Transverse colon (tissue), 4 donors: ENCODE data around the gene IFRD2. TPM values are rescaled to one million over a fixed set of nuclear protein-coding genes. Genes with fewer than 3 reads are reported as not detected.
A peak's percentile ranks its signal among the peaks of the same experiment; 100 is the strongest.

Source experiments
- DNase-seq: peaks from one replicate; pipeline ENCODE4 v3.0.0-alpha.2; 2019
- H3K27ac ChIP-seq, 4 donors: fragments of 200-600 bp; sonication (generic); 2 replicates each; pipeline ENCODE4 v1.5.1; 2016 to 2018; ENCODE audit warnings: inconsistent platforms in 4 of 4
- H3K27me3 ChIP-seq: fragments of 200-600 bp; sonication (generic); 2 replicates; pipeline ENCODE4 v1.5.1; 2017; ENCODE audit warnings: inconsistent platforms
- H3K36me3 ChIP-seq, 4 donors: fragments of 200-600 bp; sonication (generic); 2 replicates each; pipeline ENCODE4 v1.5.1; 2017 to 2019; ENCODE audit warnings: inconsistent platforms in 4 of 4
- H3K4me1 ChIP-seq, 4 donors: fragments of 200-600 bp; sonication (generic); 2 replicates each; pipeline ENCODE4 v1.5.1; 2017 to 2020; ENCODE audit warnings: inconsistent platforms in 4 of 4
- H3K4me3 ChIP-seq, 4 donors: fragments of 200-600 bp; sonication (generic); 1 replicate in 1 of 4; 2 replicates in 3 of 4; pipeline versions ENCODE4 v1.5.1 to v1.6.1; 2017 to 2019; ENCODE audit warnings: inconsistent platforms in 4 of 4
- H3K9me3 ChIP-seq, 2 donors: fragments of 200-600 bp; sonication (generic); 2 replicates each; pipeline ENCODE4 v1.5.1; 2017 to 2019; ENCODE audit warnings: inconsistent platforms in 2 of 2
- CTCF ChIP-seq, 5 experiments: fragments of 200-600 bp in 3 of 5; fragments of 450-650 bp in 2 of 5; sonication (generic) in 3 of 5; IDR thresholded peaks; 1 replicate in 2 of 5; 2 replicates in 3 of 5; pipeline ENCODE4 v1.5.1; 2016 to 2017; ENCODE audit warnings: antibody characterized with exemption in 5 of 5, inconsistent platforms in 3 of 5, mild to moderate bottlenecking in 2 of 5, moderate library complexity in 1 of 5
- EP300 ChIP-seq: sonication (generic); formaldehyde crosslinking; IDR thresholded peaks from one replicate; pipeline ENCODE4 v1.6.1; 2017; ENCODE audit warnings: antibody characterized with exemption, low read depth
- POLR2A ChIP-seq: fragments of 450-650 bp; IDR thresholded peaks from one replicate; pipeline ENCODE4 v1.6.1; 2016; ENCODE audit warnings: antibody characterized with exemption, mild to moderate bottlenecking, moderate library complexity
- POLR2AphosphoS5 ChIP-seq, 3 donors: sonication (generic); formaldehyde crosslinking; IDR thresholded peaks; one replicate each; pipeline ENCODE4 v1.6.1; 2016; ENCODE audit warnings: antibody characterized with exemption in 3 of 3
- WGBS, 2 donors: methylation state at CpG; one replicate each; pipeline ENCODE4 v1.1.5; 2018; ENCODE audit warnings: low coverage in 1 of 2; 5-methylcytosine and 5-hydroxymethylcytosine counted together
- in situ Hi-C, 4 donors: fragments of 200-750 bp; cut with MboI; loops; one replicate each; pipeline versions ENCODE4 v1.15.0 to v1.15.1; 2017; ENCODE audit warnings: low sequenced_read_pairs in 3 of 4, low pct_ligation_motif_present in 1 of 4, low pct_unique_long_range_greater_than_20kb in 1 of 4
- intact Hi-C: fragments of 100-400 bp; cut with DNase I; formaldehyde crosslinking; loops from one replicate; pipeline ENCODE4 v1.15.1; 2023; ENCODE audit warnings: low total_unique reads
- total RNA-seq, 4 donors: library from RNA; depleted of rRNA; stranded (reverse); fragments of >200 nt; gene quantifications; one replicate each; pipeline ENCODE4 v1.1.0, GENCODE V29; 2016

The IFRD2 gene
- total RNA-seq, 4 donors from 2014 or later: 44.9 to 183 (median 59.5) TPM

- TF ChIP-seq EP300: no peak
- TF ChIP-seq POLR2A: no peak
- no peak for TF ChIP-seq CTCF (IDR thresholded peaks at IDR 0.05)
- no peak for TF ChIP-seq POLR2AphosphoS5 (IDR thresholded peaks at IDR 0.05)
- no peak for DNase-seq
- 92% methylated on average over 8 of the region's 8 CpGs; no CpG with 5 or more reads in 1 of the 2 donors for WGBS, 2 donors
- Histone ChIP-seq H3K4me3 (no peak overlapping the region), H3K36me3 (peaks cover 0 to 17% (median 2%) of the 10 kb centered on the region in 4 donors), H3K27me3 (no peaks in the 10 kb centered on the region), H3K27ac (no peak overlapping the region), H3K4me1 (peaks cover 12 to 45% (median 35%) of the 10 kb centered on the region in 4 donors), H3K9me3 (no peaks in the 10 kb centered on the region)
- in situ Hi-C loops: no loop called here
- intact Hi-C loops: no loop called here
Observed at GRCh38 chr3:50326182-50326541, 33.9 kb upstream of the IFRD2 start.

GRCh38 chr3:50325497-50326181, 33.4 kb upstream of the IFRD2 start:
- WGBS, 2 donors: 68 to 87% methylated on average over 4 to 11 of the region's 11 CpGs
- H3K4me3 ChIP-seq: no peak overlapping the region
- intact Hi-C loops (no loop called here), in situ Hi-C loops (no loop called here)
- no peaks in the 10 kb centered on the region for H3K27me3 ChIP-seq
- H3K9me3 ChIP-seq: no peaks in the 10 kb centered on the region
- DNase-seq: no peak
- H3K4me1 ChIP-seq: peaks cover 12 to 45% (median 35%) of the 10 kb centered on the region in 4 donors
- no peak overlapping the region for H3K27ac ChIP-seq
- H3K36me3 ChIP-seq: peaks cover 0 to 12% (median 0%) of the 10 kb centered on the region in 4 donors
- TF ChIP-seq EP300 (no peak), POLR2AphosphoS5 (IDR thresholded peaks at IDR 0.05) (no peak)

- no peak overlapping the region for H3K27ac ChIP-seq
- H3K36me3 ChIP-seq: peaks cover 0 to 7% (median 0%) of the 10 kb centered on the region in 4 donors
- peaks cover 15 to 50% (median 39%) of the 10 kb centered on the region in 4 donors for H3K4me1 ChIP-seq
- H3K9me3 ChIP-seq: no peaks in the 10 kb centered on the region
- H3K4me3 ChIP-seq: no peak overlapping the region
- DNase-seq: no peak
- in situ Hi-C loops (no loop called here), intact Hi-C loops (no loop called here)
- H3K27me3 ChIP-seq: no peaks in the 10 kb centered on the region
- TF ChIP-seq CTCF (IDR thresholded peaks at IDR 0.05) (no peak), POLR2A (no peak), POLR2AphosphoS5 (IDR thresholded peaks at IDR 0.05) (no peak), EP300 (no peak)
- 93% methylated on average over 2 of the region's 2 CpGs; no CpG with 5 or more reads in 1 of the 2 donors for WGBS, 2 donors
Observed at GRCh38 chr3:50325113-50325480, 32.9 kb upstream of the IFRD2 start.

- intact Hi-C loops: no loop called here
- peak; percentile 65 for DNase-seq
- H3K36me3 ChIP-seq: peaks cover 0 to 1% (median 0%) of the 10 kb centered on the region in 4 donors
- peak; percentile 77 to 89 (median 81) for TF ChIP-seq CTCF (IDR thresholded peaks at IDR 0.05)
- TF ChIP-seq EP300: no peak
- peaks cover 18 to 56% (median 44%) of the 10 kb centered on the region in 4 donors for H3K4me1 ChIP-seq
- H3K4me3 ChIP-seq: no peak overlapping the region
- in situ Hi-C loops: no loop called here
- H3K9me3 ChIP-seq: no peaks in the 10 kb centered on the region
- H3K27me3 ChIP-seq: no peaks in the 10 kb centered on the region
- H3K27ac ChIP-seq: peak overlapping the region; percentile 92 to 94 (median 92)
- WGBS, 2 donors: 13 to 48% methylated on average over 1 to 4 of the region's 4 CpGs
Observed at GRCh38 chr3:50324351-50325112, 32.3 kb upstream of the IFRD2 start.
